Ishikawa (cell line): Measurements from ENCODE around the gene FZR1.

Experiments
- CEBPB ChIP-seq: IDR thresholded peaks from 2 replicates; pipeline ENCODE4 v1.6.1; 2012
- CREB1 ChIP-seq: IDR thresholded peaks from 2 replicates; pipeline ENCODE4 v1.6.1; 2012; ENCODE audit warnings: low read depth
- EGR1 ChIP-seq: IDR thresholded peaks from 2 replicates; pipeline ENCODE4 v1.6.1; 2012
- EP300 ChIP-seq: IDR thresholded peaks from 2 replicates; pipeline ENCODE4 v1.6.1; 2012; ENCODE audit warnings: borderline replicate concordance
- FOXM1 ChIP-seq: IDR thresholded peaks from 2 replicates; pipeline ENCODE4 v1.6.1; 2012; ENCODE audit warnings: low read depth, borderline replicate concordance
- NFIC ChIP-seq: IDR thresholded peaks from 2 replicates; pipeline ENCODE4 v1.6.1; 2012
- RAD21 ChIP-seq: IDR thresholded peaks from 2 replicates; pipeline ENCODE4 v1.6.1; 2012; ENCODE audit warnings: low read depth
- TAF1 ChIP-seq: IDR thresholded peaks from 2 replicates; pipeline ENCODE4 v1.6.1; 2012; ENCODE audit warnings: low read depth, mild to moderate bottlenecking
- TCF12 ChIP-seq: IDR thresholded peaks from 2 replicates; pipeline ENCODE4 v1.6.1; 2012; ENCODE audit warnings: low read depth
- TEAD4 ChIP-seq: IDR thresholded peaks from 2 replicates; pipeline ENCODE4 v1.6.1; 2012
- YY1 ChIP-seq: IDR thresholded peaks from 2 replicates; pipeline ENCODE4 v1.6.1; 2012; ENCODE audit warnings: low read depth
- ZBTB7A ChIP-seq: IDR thresholded peaks from 2 replicates; pipeline ENCODE4 v1.6.1; 2012; ENCODE audit warnings: low read depth
- TF ChIP-seq, protein P1 (sequence below): IDR thresholded peaks from 2 replicates; pipeline ENCODE4 v1.6.1; 2012
- TF ChIP-seq, protein P2 (sequence below): IDR thresholded peaks from 2 replicates; pipeline ENCODE4 v1.6.1; 2012
- TF ChIP-seq, protein P3 (sequence below): IDR thresholded peaks from 2 replicates; pipeline ENCODE4 v1.6.1; 2012; ENCODE audit warnings: low read depth, mild to moderate bottlenecking

The FZR1 gene

DNA sequence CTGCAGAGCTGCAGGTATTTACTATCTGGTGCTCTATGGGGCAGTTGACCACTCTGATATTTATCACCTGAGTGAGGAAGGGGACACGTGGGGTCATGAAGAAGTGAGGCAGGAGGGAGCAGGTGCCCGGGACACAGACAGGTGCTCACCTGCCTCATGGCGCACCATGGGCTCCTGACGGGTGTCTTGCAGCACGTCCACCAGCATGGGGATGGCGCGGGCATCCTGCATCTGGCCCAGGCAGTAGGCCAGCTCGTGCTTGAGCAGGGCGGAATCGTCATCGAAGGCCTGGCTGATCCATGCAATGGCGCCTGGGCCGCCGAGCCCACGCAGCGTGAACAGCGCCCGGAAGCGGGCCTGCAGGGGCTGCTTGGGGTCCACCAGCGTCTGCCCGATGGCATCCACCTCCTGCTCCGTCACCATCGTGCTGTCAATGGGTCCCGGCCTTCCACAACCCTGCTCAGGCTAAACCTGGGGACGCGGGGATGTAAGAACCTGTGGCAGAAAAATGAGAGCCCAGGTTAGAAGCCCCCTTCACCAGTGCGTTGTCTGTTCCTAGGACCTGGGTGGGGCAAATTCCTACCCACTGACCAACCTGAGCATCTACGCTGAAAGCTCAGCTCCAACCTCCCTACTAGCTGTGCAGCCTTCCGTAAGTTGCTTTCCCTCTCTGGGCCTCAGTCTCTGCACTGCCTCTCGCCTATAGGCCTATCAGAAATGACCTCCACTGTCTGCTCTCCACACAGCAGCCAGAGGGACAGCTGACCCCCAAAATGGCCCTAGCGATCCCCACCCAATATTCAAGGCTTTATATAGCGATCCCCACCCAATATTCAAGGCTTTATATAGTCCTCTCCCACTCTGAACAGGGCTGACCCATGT, 9.5 kb upstream of the FZR1 start:
- TF ChIP-seq FOXM1 (no peak), EGR1 (no peak), RAD21 (no peak), NFIC (no peak), EP300 (no peak), CEBPB (no peak), TEAD4 (no peak), CREB1 (no peak), YY1 (no peak), TAF1 (no peak), ZBTB7A (no peak), TCF12 (no peak)
- TF ChIP-seq, protein P1, sequence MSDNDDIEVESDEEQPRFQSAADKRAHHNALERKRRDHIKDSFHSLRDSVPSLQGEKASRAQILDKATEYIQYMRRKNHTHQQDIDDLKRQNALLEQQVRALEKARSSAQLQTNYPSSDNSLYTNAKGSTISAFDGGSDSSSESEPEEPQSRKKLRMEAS = no peak
- TF ChIP-seq, protein P2, sequence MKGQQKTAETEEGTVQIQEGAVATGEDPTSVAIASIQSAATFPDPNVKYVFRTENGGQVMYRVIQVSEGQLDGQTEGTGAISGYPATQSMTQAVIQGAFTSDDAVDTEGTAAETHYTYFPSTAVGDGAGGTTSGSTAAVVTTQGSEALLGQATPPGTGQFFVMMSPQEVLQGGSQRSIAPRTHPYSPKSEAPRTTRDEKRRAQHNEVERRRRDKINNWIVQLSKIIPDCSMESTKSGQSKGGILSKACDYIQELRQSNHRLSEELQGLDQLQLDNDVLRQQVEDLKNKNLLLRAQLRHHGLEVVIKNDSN = no peak
- TF ChIP-seq, protein P3, sequence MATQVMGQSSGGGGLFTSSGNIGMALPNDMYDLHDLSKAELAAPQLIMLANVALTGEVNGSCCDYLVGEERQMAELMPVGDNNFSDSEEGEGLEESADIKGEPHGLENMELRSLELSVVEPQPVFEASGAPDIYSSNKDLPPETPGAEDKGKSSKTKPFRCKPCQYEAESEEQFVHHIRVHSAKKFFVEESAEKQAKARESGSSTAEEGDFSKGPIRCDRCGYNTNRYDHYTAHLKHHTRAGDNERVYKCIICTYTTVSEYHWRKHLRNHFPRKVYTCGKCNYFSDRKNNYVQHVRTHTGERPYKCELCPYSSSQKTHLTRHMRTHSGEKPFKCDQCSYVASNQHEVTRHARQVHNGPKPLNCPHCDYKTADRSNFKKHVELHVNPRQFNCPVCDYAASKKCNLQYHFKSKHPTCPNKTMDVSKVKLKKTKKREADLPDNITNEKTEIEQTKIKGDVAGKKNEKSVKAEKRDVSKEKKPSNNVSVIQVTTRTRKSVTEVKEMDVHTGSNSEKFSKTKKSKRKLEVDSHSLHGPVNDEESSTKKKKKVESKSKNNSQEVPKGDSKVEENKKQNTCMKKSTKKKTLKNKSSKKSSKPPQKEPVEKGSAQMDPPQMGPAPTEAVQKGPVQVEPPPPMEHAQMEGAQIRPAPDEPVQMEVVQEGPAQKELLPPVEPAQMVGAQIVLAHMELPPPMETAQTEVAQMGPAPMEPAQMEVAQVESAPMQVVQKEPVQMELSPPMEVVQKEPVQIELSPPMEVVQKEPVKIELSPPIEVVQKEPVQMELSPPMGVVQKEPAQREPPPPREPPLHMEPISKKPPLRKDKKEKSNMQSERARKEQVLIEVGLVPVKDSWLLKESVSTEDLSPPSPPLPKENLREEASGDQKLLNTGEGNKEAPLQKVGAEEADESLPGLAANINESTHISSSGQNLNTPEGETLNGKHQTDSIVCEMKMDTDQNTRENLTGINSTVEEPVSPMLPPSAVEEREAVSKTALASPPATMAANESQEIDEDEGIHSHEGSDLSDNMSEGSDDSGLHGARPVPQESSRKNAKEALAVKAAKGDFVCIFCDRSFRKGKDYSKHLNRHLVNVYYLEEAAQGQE = no peak

DNA sequence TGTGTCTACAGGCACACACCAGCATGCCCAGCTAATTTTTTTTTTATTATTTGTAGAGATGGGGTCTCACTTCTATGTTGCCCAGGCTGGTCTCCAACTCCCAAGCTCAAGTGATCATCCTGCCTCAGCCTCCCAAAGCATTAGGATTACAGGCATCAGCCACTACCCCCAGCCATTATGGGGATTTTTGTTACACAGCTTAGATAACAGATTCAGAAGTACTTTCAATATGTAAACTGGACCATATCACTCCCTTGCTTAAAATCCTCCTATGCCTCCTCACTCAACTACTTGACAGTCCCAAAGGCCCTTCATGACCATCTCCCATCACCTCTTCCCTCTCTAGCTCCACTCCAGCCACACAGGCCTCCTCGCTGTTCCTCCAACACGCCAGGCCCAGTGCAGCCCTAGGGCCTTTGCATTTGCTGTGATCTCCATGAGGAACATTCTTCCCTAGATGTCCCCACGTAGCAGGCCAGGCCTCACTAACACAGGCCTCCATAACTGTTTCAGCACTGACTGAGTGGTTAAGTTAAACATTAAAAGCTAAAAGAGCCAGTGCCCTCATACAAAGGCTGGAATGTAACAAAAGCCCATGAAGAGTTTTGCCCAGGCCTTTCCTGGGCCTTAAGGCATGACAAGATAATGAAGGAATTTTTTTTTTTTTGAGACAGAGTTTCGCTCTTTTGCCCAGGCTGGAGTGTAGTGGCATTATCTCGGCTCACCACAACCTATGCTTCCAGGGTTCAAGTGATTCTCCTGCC, 8.2 kb upstream of the FZR1 start:
- TF ChIP-seq, protein P2 = no peak
- TF ChIP-seq FOXM1 = no peak
- no peak for TF ChIP-seq EP300
- TF ChIP-seq, protein P3 = no peak
- TF ChIP-seq TCF12 = no peak
- TF ChIP-seq TAF1 = no peak
- no peak for TF ChIP-seq TEAD4
- no peak for TF ChIP-seq CEBPB
- TF ChIP-seq, protein P1 = no peak
- no peak for TF ChIP-seq CREB1
- TF ChIP-seq RAD21 = no peak
- TF ChIP-seq YY1 = no peak
- TF ChIP-seq EGR1 = no peak
- TF ChIP-seq NFIC = no peak
- TF ChIP-seq ZBTB7A = no peak

DNA sequence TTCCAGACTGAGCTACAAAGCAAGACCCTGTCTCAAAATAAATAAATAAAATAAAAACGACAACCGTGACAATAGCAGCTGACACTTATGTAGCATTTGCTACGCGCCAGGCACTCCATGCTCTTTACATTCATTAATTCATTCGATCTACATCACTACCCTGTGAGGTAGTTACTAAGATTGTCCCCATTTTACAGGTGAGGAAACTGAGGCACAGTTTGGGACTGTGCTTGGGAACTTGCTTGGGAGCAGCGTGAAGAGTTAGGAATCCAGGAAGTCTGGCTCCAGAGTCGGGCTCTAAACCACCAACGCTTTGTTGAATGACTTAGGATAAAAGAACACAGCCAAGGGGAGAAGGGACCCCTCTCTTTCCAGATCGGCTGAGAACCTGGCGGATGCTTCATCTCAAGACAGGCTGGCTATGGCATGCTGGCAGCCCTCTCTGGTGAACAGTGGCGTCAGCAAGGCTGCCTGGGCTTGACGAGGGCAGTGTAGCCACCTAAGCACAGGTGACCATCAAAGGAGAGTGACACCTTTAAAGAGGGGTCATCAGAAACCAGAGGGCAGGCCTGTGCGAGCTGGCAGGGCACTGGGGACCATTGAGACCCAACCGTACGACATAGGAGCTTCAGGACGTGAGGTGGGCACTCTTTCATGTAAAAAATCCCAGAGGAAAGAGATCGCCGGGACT, 6.2 kb upstream of the FZR1 start:
- TF ChIP-seq EGR1 (no peak), ZBTB7A (no peak), TCF12 (no peak), RAD21 (no peak), EP300 (no peak), YY1 (no peak), FOXM1 (no peak), CEBPB (no peak), CREB1 (no peak), TEAD4 (no peak), TAF1 (no peak), NFIC (no peak)
- TF ChIP-seq, protein P3 = no peak
- TF ChIP-seq, protein P1 = no peak
- TF ChIP-seq, protein P2 = no peak
